ENCODE measurements around the gene RUNX1.

- no peak for TF ChIP-seq YY1 (IDR thresholded peaks at IDR 0.05; ENCODE audit: low read depth)
- TF ChIP-seq SIN3A (IDR thresholded peaks at IDR 0.05; ENCODE audit: borderline replicate concordance, low read depth, low read length) = no peak
- TF ChIP-seq, protein P1, sequence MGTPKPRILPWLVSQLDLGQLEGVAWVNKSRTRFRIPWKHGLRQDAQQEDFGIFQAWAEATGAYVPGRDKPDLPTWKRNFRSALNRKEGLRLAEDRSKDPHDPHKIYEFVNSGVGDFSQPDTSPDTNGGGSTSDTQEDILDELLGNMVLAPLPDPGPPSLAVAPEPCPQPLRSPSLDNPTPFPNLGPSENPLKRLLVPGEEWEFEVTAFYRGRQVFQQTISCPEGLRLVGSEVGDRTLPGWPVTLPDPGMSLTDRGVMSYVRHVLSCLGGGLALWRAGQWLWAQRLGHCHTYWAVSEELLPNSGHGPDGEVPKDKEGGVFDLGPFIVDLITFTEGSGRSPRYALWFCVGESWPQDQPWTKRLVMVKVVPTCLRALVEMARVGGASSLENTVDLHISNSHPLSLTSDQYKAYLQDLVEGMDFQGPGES (IDR thresholded peaks at IDR 0.05; ENCODE audit: low read depth, low read length) = no peak
- TF ChIP-seq, protein P2, sequence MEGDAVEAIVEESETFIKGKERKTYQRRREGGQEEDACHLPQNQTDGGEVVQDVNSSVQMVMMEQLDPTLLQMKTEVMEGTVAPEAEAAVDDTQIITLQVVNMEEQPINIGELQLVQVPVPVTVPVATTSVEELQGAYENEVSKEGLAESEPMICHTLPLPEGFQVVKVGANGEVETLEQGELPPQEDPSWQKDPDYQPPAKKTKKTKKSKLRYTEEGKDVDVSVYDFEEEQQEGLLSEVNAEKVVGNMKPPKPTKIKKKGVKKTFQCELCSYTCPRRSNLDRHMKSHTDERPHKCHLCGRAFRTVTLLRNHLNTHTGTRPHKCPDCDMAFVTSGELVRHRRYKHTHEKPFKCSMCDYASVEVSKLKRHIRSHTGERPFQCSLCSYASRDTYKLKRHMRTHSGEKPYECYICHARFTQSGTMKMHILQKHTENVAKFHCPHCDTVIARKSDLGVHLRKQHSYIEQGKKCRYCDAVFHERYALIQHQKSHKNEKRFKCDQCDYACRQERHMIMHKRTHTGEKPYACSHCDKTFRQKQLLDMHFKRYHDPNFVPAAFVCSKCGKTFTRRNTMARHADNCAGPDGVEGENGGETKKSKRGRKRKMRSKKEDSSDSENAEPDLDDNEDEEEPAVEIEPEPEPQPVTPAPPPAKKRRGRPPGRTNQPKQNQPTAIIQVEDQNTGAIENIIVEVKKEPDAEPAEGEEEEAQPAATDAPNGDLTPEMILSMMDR (IDR thresholded peaks at IDR 0.05) = no peak
Measured at GRCh38 chr21:34796518-34797200, 252.4 kb downstream of the RUNX1 start.
